ENCODE data around the gene TNFRSF19. TPM values are rescaled to one million over a fixed set of nuclear protein-coding genes. Genes with fewer than 3 reads are reported as not detected.

The TNFRSF19 gene
- total and polyA plus RNA-seq, 2 of the 8 experiments (the other 6 are each of a cell fraction or from before 2014, with no cell fraction given), result 0.50 to 0.95 TPM

- H3K56ac ChIP-seq (replicated peaks; ENCODE audit: insufficient read length, low read depth, low read length), result no peak overlapping the region
- no peaks in the 10 kb centered on the region for H3K23me2 ChIP-seq (ENCODE audit: low read depth, low read length)
- no peak overlapping the region for H4K8ac ChIP-seq (ENCODE audit: extremely low read depth, insufficient read depth, low read length)
- no peaks in the 10 kb centered on the region for H3K79me1 ChIP-seq (ENCODE audit: low read depth, low read length)
- no peak overlapping the region for H4K91ac ChIP-seq (replicated peaks; ENCODE audit: insufficient read length, low read length)
- no peak overlapping the region for H3K9ac ChIP-seq (replicated peaks in 1 of 4; ENCODE audit: extremely low read depth in 1 of 4, low read depth in 3 of 4, low read length in 3 of 4)
- no peaks in the 10 kb centered on the region for H3K27me3 ChIP-seq (replicated peaks in 1 of 4; ENCODE audit: control insufficient read depth in 3 of 4, extremely low read depth in 1 of 4, insufficient read depth in 3 of 4, low read length in 3 of 4)
- H3K79me2 ChIP-seq (ENCODE audit: control insufficient read depth in 1 of 2, insufficient read depth in 2 of 2, low read length in 2 of 2), result no peaks in the 10 kb centered on the region
- no peak overlapping the region for H2BK5ac ChIP-seq (ENCODE audit: low read depth, low read length)
- H3K27ac ChIP-seq (ENCODE audit: low read depth, low read length), result no peak overlapping the region
- no peak overlapping the region for H4K5ac ChIP-seq (ENCODE audit: insufficient read length, low read depth, low read length)
- H3K9me3 ChIP-seq (ENCODE audit: insufficient read depth in 2 of 2, low read depth in 1 of 2, low read length in 1 of 2), result no peaks in the 10 kb centered on the region
- H3K4me2 ChIP-seq (ENCODE audit: insufficient read depth in 1 of 2, low read depth in 2 of 2, low read length in 2 of 2), result no peak overlapping the region
- no peak overlapping the region for H3K4ac ChIP-seq (replicated peaks; ENCODE audit: insufficient read length, low read depth, low read length)
- DNase-seq (ENCODE audit: low read depth in 1 of 2, low spot score in 2 of 2) (no peak), FAIRE-seq (no peak)
- H2BK120ac ChIP-seq (replicated peaks; ENCODE audit: low read depth, low read length), result no peak overlapping the region
- no peak overlapping the region for H3K14ac ChIP-seq (ENCODE audit: insufficient read length)
- H3K18ac ChIP-seq (ENCODE audit: extremely low read depth, low read length), result no peak overlapping the region
- no peak overlapping the region for H2BK15ac ChIP-seq (ENCODE audit: low read length)
- no peak overlapping the region for H3K4me3 ChIP-seq (ENCODE audit: extremely low read depth in 1 of 4, insufficient read depth in 2 of 4, low read depth in 3 of 4, low read length in 4 of 4)
- ChIA-PET CTCF (ENCODE audit: partially characterized antibody) (interaction anchor here (0.7 kb wide), 1 partner anchor 40 kb away, joined by 3 read pairs; no protein-coding TSS in a partner anchor), POLR2A (ENCODE audit: partially characterized antibody) (interaction anchor here (1.3 kb wide), 1 partner anchor 9 kb away, joined by 4 read pairs; no protein-coding TSS in a partner anchor)
- 82% methylated on average over 13 of the region's 13 CpGs; no CpG with 5 or more reads in 1 of the 2 experiments for WGBS, 2 experiments (ENCODE audit: extremely low coverage in 1 of 2, insufficient coverage in 1 of 2, insufficient read length in 1 of 2, insufficient replicate concordance in 2 of 2, low coverage in 1 of 2, low lambda C conversion rate in 2 of 2, missing lambda C conversion rate in 1 of 2)
- no peak for TF ChIP-seq MAFK (IDR thresholded peaks at IDR 0.05; ENCODE audit: low read depth, low read length)
- TF ChIP-seq CHD1 (IDR thresholded peaks at IDR 0.05; ENCODE audit: low read depth, low read length), result no peak
- TF ChIP-seq POLR2AphosphoS5 (IDR thresholded peaks at IDR 0.05; ENCODE audit: low read depth, low read length), result no peak
- no peak for TF ChIP-seq BRCA1 (IDR thresholded peaks at IDR 0.05; ENCODE audit: low read depth, low read length)
- no peak for TF ChIP-seq SIRT6 (IDR thresholded peaks at IDR 0.05; ENCODE audit: low read length)
- no peak for TF ChIP-seq SP2 (IDR thresholded peaks at IDR 0.05; ENCODE audit: low read length)
- TF ChIP-seq SP1 (IDR thresholded peaks at IDR 0.05; ENCODE audit: low read depth, low read length), result no peak
- TF ChIP-seq, protein P1, sequence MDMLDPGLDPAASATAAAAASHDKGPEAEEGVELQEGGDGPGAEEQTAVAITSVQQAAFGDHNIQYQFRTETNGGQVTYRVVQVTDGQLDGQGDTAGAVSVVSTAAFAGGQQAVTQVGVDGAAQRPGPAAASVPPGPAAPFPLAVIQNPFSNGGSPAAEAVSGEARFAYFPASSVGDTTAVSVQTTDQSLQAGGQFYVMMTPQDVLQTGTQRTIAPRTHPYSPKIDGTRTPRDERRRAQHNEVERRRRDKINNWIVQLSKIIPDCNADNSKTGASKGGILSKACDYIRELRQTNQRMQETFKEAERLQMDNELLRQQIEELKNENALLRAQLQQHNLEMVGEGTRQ (IDR thresholded peaks at IDR 0.05; ENCODE audit: low read length), result no peak
- TF ChIP-seq MAX (IDR thresholded peaks at IDR 0.05), result no peak
- H3K4me1 ChIP-seq (replicated peaks in 1 of 4; ENCODE audit: control insufficient read depth in 3 of 4, insufficient read depth in 4 of 4, low read length in 3 of 4), result peaks cover 0 to 5% (median 2%) of the 10 kb centered on the region in 4 experiments; a peak in 3 of 7 replicates
- no peak overlapping the region for H2AK5ac ChIP-seq (ENCODE audit: low read depth, low read length)
- H4K20me1 ChIP-seq (replicated peaks in 1 of 2; ENCODE audit: control insufficient read depth in 1 of 2, insufficient read depth in 2 of 2, low read length in 2 of 2), result no peaks in the 10 kb centered on the region
- H3K23ac ChIP-seq (ENCODE audit: insufficient read length), result no peak overlapping the region
- no peak overlapping the region for H2BK20ac ChIP-seq (ENCODE audit: low read length)
- H3K36me3 ChIP-seq (ENCODE audit: control insufficient read depth in 2 of 4, insufficient read depth in 4 of 4, low read length in 3 of 4), result no peaks in the 10 kb centered on the region
- no peak overlapping the region for H2AFZ ChIP-seq (ENCODE audit: low read length)
- no peak overlapping the region for H2BK12ac ChIP-seq (ENCODE audit: low read depth, low read length)
These were observed 38.6 kb downstream of the TNFRSF19 start for GRCh38 chr13:23608701-23609413.
